Renal cortical epithelial cell (primary cell): ENCODE data around the gene HECTD3. TPM values are rescaled to one million over a fixed set of nuclear protein-coding genes. Genes with fewer than 3 reads are reported as not detected.
A peak's percentile ranks its signal among the peaks of the same experiment; 100 is the strongest.
"Not testable (repeated sequence)": the region's sequence is repeated elsewhere in the genome, so short reads cannot be mapped to it uniquely, and the experiment has no call there.

ENCODE experiments used
- DNase-seq: peaks from one replicate; pipeline ENCODE4 v3.0.0-alpha.2; 2011; ENCODE audit warnings: low read depth
- total RNA-seq: library from RNA; depleted of rRNA; stranded (reverse); fragments of >200 nt; gene quantifications from 2 replicates; pipeline ENCODE4 v1.2.3, GENCODE V29; 2014

Gene HECTD3
- total RNA-seq, 1 donor from 2014 or later: 53.7 TPM

DNA sequence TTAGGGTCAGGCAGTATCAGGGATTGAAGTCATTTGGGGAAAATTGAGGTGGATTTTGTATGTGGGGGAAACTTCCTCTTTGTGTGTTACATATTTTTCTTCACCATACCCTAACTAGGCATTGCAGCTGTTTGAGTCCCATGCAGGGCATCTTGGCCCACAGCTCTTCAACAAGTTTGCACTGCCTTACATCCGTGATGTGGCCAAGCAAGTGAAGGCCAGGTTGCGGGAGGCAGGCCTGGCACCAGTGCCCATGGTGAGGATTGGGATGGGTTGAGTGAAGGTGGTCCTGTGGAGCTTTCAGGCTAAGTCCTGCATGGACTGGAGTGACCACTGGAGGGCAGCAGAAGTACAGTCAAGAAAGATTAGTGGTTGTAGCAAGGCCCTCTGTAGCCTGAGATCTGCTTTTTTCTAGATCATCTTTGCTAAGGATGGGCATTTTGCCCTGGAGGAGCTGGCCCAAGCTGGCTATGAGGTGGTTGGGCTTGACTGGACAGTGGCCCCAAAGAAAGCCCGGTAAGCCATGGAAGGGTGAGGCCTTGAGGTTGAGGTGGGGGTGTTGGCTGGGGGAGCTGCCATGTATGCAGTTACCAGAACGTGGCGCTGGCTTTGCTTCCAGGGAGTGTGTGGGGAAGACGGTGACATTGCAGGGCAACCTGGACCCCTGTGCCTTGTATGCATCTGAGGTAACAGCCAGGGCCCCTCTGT lies 3.4 kb upstream of the HECTD3 start:
- peak; percentile 79 for DNase-seq

DNA sequence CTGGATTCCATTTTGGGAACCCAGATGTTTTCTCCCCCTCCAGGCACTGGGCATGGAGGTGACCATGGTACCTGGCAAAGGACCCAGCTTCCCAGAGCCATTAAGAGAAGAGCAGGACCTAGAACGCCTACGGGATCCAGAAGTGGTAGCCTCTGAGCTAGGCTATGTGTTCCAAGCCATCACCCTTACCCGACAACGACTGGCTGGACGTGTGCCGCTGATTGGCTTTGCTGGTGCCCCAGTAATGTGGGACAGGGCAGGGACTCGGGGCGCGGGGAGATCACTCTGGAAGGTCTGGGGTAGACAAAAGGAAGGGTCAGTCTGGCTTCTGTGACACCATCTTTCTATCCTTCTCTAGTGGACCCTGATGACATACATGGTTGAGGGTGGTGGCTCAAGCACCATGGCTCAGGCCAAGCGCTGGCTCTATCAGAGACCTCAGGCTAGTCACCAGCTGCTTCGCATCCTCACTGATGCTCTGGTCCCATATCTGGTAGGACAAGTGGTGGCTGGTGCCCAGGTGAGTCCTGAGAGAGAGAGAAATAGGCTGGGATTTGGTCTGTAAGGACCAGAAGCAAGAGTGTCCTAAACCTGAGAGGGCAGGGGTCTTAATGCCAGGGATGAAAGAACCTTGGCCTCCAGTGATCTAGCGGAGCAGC lies 2.6 kb upstream of the HECTD3 start:
- DNase-seq: no peak

DNA sequence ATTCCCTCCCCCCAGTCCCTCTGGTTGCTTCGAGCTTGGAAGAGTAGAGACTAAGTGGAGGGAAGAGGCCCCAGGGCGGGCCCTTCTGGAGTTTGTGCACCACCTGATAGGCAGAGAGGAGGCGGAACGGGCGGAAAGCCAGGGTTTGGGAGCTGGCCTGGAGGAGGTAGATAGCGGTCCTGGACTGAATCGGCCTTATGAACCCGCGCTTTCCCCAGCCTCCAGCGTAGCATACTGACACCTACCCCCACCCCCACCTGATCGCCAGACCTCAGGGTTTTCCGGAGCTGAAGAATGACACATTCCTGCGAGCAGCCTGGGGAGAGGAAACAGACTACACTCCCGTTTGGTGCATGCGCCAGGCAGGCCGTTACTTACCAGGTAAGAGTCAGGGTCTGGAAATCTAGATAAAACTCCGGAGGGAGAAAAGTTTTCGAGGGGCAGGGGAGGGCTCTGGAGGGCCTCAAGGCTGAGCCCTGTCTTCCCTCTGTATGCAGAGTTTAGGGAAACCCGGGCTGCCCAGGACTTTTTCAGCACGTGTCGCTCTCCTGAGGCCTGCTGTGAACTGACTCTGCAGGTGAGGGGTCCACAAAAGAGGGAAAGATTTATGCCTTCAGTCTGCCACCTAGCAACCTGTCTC lies 1.6 kb upstream of the HECTD3 start:
- DNase-seq: peak; percentile 53

DNA sequence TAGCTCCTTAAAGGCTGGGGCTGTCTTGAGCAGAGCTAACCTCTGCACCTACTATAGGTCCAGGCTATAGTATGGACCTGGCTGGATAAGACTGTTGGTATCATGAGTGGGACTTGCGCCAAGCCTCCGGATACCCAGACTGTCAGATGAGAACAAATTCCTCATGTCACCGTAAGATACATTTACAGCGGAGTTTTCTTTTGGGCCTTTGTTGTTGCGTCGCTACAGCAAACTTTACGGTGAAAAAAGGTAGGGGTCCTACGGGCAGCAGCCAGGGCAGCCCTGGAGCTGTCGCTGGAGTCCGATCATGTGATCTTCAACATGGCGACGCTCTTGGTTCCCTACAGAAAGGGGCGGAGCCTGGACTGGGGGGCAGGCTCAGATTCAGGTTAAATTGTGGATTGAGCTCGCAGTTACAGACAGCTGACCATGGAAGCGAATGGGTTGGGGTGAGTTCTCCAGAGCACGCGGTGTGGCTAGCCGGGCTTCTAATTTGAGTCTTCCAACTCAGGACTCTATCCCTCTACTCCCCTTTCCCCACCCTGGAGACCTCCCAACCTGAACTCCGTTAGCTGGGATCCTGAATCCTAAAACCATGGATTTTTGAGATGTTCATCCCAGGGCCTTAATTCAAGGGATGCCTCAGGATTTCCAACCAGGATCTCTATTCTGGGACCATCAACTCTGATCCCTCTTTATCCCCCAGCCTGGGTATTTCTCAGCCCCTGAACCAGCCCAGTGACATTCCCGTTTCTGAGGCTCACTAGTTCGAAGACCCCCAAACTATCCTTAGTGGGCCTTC lies 914 bp upstream of the HECTD3 start, which contains the start of gene UROD:
Gene UROD, plus strand, starts transcription at position 418 of the 802 bp plus-strand sequence. Its CDS starts 12 bp downstream, at position 430.
- peak; percentile 93 for DNase-seq

DNA sequence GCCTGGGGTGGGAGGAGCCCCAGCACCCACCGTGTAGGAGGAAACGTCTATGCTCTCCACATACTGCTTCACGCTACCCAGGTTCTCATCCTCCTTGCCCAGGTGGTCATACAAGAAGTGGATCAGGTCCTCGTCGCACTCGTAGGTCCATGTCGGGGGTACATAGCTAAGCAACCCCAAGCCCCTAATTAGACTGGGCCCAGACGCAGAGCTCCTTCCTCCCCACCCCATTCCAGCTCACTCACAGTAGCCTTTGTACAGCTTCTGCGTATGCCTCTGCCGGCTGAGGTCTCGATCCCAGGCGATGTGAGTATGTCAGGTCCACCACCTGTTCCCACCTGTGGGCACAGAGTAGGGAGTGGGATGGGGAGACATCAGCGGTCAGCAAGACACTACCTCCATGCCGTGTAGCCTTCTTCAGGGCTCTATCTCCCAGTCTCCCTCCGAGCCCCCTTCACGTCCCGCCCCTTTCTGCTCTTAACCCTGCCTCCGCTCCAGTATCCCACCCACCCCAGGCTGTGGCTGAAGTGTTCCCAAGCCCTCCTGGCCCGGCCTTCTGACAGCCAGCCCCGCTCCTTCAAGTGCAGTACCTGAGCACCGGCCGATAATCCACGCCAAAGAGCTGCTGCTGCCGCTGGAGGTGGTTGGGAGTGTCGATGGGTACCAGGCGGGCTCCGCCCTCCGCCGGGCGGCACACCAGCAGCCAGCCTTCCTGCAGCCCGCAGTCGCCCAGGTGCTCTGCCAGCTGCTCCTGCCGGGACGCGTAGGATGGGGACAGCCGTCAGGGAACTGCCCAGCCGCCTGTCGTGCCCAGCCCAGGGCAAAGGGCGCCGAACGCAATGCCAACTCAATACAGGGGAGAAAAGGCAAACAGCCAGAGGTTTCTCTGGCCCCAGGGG lies 919 bp downstream of the HECTD3 start:
- no peak for DNase-seq

DNA sequence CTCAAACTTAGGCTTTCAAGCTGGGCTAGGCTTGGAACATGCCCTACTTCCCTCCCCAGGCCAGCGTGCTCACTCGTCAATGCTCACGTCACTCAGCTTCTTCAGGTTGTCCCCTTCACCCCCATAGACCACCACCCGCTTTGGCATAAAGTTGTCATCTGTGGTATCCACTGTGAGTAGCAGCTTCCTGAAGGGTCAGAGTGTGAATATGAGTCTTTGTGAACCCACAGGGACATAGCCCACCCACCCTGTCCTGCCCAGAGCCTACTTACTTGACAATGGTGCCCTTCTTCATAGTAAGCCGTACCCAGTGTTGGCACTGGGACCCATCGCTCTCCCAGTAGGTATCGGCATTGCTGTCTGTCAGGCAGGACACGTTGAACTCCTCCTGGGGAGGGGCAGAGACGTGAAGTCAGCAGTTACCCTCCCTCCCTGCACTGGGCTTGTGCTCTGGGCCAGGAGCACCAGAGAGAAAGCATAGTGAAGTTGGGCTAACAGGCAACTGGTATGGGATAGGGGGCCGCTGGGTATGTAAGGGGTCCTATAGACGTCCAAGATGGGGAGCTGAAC lies 1.7 kb downstream of the HECTD3 start:
- DNase-seq: no peak

DNA sequence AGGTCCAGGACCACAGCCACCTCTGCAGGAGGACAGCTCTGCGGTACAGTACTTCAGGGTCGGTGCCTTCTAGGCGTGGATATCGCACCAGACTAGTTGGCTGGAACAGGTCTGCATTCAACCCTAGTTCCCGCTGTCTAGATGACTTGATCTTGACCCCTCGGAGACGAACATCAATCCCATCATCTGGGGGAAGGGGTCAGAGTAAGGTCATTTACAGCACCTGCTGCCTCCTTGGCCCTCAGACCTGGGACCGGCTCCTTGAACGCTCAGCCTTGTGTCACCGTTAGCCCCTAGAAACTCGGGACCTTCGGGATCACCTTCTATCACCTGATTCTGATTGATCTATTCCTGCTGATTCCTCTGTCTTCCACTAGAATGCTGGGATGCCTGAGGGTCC lies 2.6 kb downstream of the HECTD3 start:
- DNase-seq: no peak

DNA sequence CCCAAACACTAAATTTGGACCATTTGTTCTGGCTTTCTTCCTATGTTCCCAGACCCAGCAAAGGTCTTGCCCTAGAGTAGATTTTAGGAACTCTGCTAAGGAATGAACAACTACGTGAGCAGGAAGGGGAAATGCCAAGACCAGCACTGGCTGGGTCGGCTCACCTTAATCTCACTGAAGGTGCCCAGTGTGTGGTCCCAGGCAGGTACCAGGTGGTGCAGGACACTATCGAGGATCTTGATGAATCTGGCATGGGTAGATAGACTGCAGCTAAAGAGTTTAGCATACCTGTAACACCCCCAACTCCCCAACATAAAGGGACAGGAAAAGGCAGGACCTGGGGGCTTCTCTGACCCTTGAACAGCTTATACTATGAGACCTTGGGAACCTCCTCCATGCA lies 3.0 kb downstream of the HECTD3 start:
- DNase-seq: no peak

DNA sequence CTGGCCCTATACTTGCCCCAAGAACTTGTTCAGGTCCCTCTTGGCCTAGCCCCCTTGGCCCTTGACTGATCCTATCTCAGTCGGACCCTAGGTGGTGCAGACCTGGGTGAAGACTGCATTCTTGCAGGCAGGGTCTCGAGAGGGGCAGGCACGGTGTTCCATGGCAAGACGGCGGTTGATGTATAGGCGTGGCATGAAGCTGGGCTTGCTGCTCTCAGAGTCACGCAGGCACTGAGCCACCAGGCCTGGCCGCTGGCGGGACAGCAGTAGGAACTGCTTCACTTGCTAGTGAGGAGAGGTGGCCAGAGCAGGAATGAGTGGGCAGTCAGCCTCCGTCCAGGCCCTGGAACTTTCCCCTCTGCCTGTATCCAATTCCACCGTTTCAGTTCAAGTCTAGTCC lies 3.8 kb downstream of the HECTD3 start:
- DNase-seq: no peak

DNA sequence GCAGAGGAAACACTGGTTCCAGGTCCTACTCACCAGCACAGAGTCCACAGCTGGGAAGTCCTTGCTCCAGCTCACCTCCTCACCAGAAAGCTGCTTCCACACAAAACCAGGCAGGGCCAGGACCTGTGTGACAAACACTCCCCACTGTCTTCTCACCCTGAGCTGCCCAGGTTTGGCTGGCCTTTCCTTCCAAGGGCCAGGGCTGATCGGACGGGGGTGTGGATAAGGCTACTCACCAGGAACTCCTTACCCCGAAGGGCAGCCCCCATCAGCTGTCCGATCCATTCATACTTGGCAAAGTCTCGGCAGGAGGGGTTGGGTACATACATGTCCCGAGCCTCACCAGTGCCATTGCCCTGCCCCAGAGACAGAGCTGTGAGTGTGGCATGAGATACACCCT lies 5.4 kb downstream of the HECTD3 start:
- no peak for DNase-seq

DNA sequence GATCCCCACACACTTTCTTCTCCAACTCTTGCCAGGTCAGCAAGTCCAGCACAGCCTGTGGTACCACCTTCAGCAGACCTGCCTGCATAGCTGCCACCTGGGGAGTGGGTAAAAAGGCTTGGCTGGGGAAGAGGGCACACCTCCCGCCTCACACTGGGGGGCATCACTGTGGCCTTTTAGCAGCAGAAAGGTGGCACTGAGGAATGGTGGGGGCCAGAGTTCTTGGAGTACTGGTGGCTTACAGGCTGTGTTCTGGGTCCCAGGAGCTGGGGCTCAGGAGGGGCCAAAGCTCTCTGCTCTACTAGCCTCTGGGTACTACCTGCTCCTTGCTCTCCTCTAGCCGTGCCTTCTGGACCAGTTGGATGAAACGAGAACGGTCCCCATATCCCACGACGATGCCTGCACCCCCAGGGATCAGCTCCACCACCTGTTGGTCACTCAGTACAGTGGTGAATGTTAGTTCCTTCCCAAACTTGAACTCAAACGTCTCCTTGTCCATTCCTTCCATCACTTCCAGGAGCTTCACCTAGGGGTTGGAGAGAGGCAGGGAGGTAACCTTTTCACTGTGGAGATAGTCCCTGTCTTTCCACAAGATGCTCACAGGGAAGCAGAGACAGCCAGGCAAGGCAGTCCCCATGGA lies 6.7 kb downstream of the HECTD3 start:
- DNase-seq: no peak

DNA sequence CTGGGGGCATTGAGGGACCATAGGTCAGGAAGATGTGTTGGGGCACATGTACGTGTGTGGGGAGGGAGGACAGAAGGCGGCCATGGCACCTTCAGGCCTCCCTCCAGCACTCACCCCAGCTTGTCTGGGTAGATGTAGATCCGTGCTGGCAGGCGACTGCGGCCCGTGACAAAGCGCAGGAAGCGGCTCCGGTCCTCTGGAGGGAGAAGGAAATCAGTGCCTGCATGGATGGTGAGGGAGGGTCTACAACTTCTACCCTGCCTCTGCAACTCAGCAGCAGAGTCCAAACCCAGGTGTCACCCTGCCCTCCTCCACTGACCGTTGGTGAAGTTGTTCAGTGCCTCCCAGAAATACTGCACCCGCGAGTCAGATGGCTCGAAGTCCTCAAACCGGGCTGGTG lies 7.4 kb downstream of the HECTD3 start:
- DNase-seq: no peak

DNA sequence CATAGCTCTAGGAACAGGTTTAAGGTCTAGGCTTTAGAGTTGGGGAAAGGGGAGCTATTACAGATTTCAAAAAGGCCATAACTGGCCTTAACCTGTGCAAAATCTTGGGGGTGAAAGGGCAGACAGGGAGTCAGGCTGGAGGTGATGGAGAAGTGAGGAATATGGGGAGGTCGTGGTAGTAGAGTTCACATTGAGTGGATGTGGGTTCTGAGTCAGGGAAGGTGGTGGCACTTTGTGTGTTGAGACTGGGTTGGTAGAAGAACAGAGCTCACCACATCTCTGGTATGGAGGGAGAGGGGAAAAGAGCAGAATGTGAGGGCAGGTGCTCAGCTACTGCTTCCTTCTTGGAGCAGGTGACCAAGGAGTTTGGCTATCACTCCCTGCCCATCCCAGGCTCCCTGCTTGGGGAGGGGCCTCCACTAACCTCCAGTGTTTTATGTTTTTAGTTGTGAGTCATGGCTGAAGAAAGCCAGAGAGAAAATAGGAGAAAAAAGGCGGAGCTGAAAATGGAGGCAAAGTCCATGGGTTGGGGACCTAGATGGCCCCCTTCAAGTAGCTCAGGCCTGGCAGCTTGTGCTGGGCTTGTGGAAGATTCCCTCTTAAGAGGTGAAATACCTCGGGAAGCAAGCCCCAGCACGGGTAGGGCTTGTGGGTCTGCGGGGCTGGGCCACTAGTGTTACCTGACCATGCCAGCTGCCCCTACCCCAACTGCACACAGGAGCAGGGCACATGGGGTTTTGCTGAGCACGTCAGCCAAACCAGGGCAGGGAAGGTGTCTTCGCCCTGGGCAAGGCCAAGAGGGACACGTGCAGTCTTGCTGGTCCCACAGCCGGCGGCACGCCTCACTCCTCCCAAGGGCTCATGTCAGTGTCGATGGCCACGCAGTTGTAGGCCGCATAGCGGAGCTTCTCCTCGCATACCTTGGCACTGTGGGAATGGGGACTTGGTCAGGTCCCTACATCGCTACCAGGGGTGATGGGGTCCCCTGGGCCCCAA lies 8.2 kb downstream of the HECTD3 start:
- no peak for DNase-seq

DNA sequence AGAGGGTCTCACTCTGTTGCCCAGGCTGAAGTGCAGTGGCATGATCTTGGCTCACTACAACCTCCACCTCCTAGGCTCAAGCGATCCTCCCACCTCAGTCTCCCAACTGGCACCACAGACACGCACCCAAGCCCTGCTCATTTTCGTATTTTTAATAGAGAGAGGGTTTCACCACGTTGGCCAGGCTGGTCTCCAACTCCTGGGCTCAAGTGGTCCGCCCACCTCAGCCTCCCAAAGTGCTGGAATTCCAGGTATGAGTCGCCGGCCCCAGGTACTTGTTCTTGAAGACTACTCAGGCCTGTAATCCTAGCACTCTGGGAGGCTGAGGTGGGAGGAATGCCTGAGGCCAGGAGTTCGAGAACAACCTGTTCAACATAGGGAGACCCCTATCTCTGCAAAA lies 9.5 kb downstream of the HECTD3 start:
- DNase-seq: not testable (repeated sequence)

DNA sequence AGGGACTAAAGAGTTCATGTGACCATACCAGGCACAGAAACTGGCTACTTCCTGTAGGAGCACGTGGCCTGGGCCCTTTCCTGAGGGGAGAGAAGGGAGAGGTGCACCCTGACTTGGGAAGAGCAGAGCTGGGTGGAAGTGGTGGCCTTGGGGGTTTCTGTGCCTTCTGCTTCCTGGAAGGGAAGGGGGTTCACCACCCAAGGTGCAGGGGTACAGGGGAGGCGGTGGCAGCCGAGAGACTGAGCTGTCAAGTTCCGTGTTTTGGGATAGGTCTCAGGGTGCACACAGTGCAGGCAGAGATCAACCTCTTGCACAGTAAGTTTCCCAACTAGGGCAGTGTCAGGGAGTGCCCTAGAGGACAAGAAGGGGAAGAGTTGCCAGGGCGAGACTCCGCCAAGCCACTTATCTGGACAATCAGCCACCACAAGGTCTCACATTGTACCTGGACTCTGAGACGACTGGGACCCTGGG lies 10.1 kb downstream of the HECTD3 start:
- no peak for DNase-seq

DNA sequence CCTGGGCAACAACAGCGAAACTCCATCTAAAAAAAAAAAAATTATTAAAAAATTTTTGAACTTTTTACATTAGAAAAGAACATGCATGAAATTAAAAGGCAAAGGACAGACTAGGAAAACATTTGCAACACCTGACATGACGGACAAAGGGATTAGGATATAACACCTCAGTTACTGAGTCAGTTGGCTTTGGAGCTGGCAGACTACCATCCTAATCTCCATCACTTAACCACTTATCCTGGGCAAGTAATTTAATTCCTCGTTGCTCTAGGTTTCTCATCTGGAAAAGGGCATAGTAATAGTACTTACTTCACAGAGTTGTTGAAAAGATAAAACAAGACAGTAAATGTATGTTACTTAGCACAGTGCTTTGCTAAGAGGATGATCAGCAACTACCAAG lies 11.9 kb downstream of the HECTD3 start:
- no peak for DNase-seq

DNA sequence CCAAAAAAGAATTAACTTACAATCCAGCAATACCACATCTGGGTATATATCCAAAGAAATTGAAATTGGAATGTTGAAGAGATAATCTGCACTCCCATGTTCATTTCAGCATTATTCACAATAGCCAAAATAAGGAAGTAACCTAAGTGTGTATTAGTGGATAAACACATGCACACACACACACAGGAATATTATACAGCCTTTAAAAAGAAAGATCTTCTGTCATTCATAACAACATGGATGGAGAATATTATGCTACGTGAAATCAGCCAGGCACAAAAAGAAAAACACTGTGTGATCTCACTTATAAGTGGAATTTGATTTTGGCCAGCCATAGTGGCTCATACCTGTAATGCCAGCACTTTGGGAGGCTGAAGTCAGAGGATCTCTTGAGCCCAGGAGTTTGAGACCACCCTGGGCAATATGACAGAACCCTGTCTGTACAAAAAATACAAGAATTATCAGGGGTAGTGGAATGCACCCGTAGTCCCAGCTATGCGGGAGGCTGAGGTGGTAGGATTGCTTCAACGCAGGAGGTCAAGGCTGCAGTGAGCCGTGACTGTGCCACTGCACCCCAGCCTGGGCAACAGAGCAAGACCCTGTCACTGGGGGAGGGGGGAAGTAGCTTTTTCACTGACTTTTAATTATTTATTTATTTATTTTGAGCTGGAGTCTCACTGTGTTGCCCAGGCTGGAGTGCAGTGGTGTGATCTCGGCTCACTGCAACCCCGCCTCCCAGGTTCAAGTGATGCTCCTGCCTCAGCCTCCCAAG lies 15.5 kb downstream of the HECTD3 start:
- DNase-seq: no peak

DNA sequence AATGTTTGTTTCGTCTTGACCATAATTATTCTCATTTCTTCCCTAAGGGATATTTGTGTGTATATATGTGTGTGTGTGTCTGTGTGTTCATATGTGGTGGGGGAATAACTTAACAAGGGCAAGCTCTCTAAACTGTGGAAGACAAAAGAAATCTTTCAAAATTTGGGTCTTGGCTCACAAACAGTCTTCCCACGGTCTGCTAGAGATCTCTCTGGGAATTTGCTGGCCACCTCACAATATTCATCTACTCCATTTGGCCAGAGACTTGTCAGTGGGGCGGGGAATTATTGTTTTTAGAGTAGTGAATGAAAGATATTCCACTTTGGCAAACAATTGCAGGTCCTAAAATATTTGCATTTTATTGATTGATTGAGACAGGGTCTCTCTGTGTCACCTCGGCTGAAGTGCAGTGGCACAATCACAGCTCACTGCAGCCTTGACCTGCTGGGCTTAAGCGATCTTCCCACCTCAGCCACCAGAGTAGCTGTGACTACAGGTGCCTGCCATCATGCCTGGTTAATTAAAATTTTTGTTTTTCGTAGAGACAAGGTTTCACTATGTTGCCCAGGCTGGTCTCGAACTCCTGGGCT lies 16.7 kb downstream of the HECTD3 start:
- no peak for DNase-seq
